ENCODE results near the gene PES1.

Gene PES1

DNA sequence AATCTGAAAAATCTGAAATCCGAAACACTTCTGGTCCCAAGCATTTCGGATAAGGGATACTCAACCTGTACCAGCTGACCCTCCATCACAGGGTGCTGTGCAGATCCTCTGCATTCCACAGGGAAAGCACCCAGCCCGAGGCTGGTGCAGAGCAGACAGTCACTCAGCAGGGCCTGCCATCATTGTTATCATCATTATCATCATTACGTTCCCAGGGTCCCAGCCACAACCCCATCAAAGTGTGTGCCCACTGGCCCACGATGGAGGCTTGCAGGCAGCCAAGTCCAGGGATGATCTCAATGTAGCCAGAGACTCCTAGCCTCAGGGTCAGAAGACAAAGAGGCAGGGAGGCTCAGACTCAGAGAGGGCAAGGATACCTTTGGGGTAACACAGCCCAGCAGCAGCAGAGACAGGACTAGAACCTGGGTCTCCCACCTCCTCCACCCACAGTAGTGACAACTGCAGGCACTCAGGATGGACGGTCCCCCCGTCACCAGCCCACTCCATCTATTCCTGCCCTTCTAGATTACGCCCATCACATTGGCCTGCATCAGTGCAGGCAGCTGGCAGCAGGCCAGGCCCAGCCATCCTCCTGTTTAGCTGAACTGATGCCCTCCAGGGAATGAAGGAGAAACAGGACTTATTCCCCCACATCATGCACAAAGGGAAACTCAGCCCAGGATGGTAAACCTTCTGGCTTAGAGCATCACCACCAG, 27.5 kb downstream of the PES1 start:
- Histone ChIP-seq H3K4me2 (ENCODE audit: low read depth, low read length, poor library complexity, severe bottlenecking) (no peak overlapping the region), H2AFZ (ENCODE audit: low read length) (no peak overlapping the region), H3F3A (ENCODE audit: low read depth) (no peaks in the 10 kb centered on the region), H3K27me3 (ENCODE audit: insufficient read depth, low read length, poor library complexity, severe bottlenecking) (no peaks in the 10 kb centered on the region), H3K9ac (ENCODE audit: low read depth, low read length, poor library complexity, severe bottlenecking) (no peak overlapping the region), H3K36me3 (ENCODE audit: insufficient read depth, low read length) (no peaks in the 10 kb centered on the region), H3K4me1 (ENCODE audit: insufficient read depth, low read length, poor library complexity, severe bottlenecking) (no peaks in the 10 kb centered on the region), H4K20me1 (ENCODE audit: insufficient read depth, low read length, poor library complexity, severe bottlenecking) (no peaks in the 10 kb centered on the region), H3K9me3 (ENCODE audit: insufficient read depth, low read depth, low read length) (no peaks in the 10 kb centered on the region), H3K79me2 (ENCODE audit: insufficient read depth, low read length) (no peaks in the 10 kb centered on the region), H3K4me3 (ENCODE audit: low read length, poor library complexity, severe bottlenecking) (no peak overlapping the region), H3K9me2 (replicated peaks; ENCODE audit: low read depth, low read length) (no peaks in the 10 kb centered on the region)
- TF ChIP-seq, protein P1, sequence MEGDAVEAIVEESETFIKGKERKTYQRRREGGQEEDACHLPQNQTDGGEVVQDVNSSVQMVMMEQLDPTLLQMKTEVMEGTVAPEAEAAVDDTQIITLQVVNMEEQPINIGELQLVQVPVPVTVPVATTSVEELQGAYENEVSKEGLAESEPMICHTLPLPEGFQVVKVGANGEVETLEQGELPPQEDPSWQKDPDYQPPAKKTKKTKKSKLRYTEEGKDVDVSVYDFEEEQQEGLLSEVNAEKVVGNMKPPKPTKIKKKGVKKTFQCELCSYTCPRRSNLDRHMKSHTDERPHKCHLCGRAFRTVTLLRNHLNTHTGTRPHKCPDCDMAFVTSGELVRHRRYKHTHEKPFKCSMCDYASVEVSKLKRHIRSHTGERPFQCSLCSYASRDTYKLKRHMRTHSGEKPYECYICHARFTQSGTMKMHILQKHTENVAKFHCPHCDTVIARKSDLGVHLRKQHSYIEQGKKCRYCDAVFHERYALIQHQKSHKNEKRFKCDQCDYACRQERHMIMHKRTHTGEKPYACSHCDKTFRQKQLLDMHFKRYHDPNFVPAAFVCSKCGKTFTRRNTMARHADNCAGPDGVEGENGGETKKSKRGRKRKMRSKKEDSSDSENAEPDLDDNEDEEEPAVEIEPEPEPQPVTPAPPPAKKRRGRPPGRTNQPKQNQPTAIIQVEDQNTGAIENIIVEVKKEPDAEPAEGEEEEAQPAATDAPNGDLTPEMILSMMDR (conservative IDR thresholded peaks at IDR 0.05; ENCODE audit: low read length): no peak
- TF ChIP-seq EZH2phosphoT487 (IDR thresholded peaks at IDR 0.05; ENCODE audit: borderline replicate concordance): no peak

DNA sequence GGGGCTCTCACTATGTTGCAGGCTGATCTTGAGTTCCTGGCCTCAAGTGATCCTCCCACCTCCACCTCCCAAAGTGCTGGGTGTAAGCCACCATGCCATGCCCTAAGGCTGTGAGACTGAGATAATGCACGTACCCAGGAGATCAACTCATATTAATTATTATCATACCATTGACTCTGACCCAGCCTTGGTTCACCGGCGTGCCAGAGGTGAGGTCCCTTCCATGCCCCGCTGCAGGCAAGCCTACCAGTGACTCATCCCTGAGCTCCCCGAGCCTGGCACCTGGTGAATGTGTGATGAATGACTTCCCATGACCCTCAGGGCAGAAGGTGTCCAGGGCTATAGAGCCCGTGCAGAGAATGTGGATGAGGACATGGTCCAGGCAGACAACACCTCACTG, 29.3 kb downstream of the PES1 start:
- TF ChIP-seq, protein P1 (conservative IDR thresholded peaks at IDR 0.05; ENCODE audit: low read length): no peak
- TF ChIP-seq EZH2phosphoT487 (IDR thresholded peaks at IDR 0.05; ENCODE audit: borderline replicate concordance): no peak
- H4K20me1 ChIP-seq (ENCODE audit: insufficient read depth, low read length, poor library complexity, severe bottlenecking): no peaks in the 10 kb centered on the region
- no peaks in the 10 kb centered on the region for H3F3A ChIP-seq (ENCODE audit: low read depth)
- no peaks in the 10 kb centered on the region for H3K36me3 ChIP-seq (ENCODE audit: insufficient read depth, low read length)
- no peaks in the 10 kb centered on the region for H3K27me3 ChIP-seq (ENCODE audit: insufficient read depth, low read length, poor library complexity, severe bottlenecking)
- no peaks in the 10 kb centered on the region for H3K9me2 ChIP-seq (replicated peaks; ENCODE audit: low read depth, low read length)
- no peaks in the 10 kb centered on the region for H3K79me2 ChIP-seq (ENCODE audit: insufficient read depth, low read length)
- H3K9me3 ChIP-seq (ENCODE audit: insufficient read depth, low read depth, low read length): no peaks in the 10 kb centered on the region
- no peak overlapping the region for H2AFZ ChIP-seq (ENCODE audit: low read length)
- no peak overlapping the region for H3K4me2 ChIP-seq (ENCODE audit: low read depth, low read length, poor library complexity, severe bottlenecking)
- no peak overlapping the region for H3K9ac ChIP-seq (ENCODE audit: low read depth, low read length, poor library complexity, severe bottlenecking)
- H3K4me3 ChIP-seq (ENCODE audit: low read length, poor library complexity, severe bottlenecking): no peak overlapping the region
- H3K4me1 ChIP-seq (ENCODE audit: insufficient read depth, low read length, poor library complexity, severe bottlenecking): no peaks in the 10 kb centered on the region

DNA sequence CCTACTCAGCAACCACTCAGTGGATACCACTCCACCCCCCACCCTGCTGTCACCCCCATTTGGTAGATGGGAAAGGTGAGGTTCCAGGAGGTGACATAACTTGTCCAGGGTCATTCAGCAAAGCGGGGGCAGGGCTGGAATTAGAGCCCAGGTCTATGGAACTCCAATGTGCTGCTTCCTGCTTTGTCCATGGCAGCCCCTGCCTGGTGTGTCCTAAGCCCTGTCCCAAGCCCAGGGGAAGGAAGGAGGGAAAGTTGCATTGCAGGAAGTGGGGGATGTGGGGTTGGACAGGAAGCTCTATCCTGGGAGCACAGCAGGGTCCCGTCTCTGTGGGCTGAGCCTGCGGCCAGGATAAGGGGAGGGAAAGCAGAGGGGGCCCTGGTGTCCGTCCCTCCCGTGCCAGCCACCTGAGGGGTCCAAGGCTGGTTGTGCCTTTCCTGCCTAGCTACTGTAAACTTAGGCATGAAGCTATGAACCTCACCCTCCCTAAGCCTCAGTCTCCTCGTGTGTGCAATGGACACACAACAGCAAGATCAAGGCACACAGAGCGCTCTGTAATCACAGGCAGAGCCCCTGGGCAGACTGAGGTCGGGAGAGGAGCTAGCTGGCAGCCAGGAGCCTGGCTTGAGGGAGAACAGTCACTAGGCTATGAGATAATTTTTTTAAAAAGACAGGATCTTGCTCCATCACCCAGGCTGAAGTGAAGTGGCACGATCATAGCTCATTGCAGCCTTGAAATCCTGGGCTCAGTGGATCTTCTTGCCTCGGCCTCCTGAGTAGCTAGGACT, 30.1 kb downstream of the PES1 start:
- TF ChIP-seq, protein P1 (conservative IDR thresholded peaks at IDR 0.05; ENCODE audit: low read length): no peak
- no peak for TF ChIP-seq EZH2phosphoT487 (IDR thresholded peaks at IDR 0.05; ENCODE audit: borderline replicate concordance)
- H3K27me3 ChIP-seq (ENCODE audit: insufficient read depth, low read length, poor library complexity, severe bottlenecking): no peaks in the 10 kb centered on the region
- no peak overlapping the region for H2AFZ ChIP-seq (ENCODE audit: low read length)
- H3K9ac ChIP-seq (ENCODE audit: low read depth, low read length, poor library complexity, severe bottlenecking): no peak overlapping the region
- no peaks in the 10 kb centered on the region for H3K4me1 ChIP-seq (ENCODE audit: insufficient read depth, low read length, poor library complexity, severe bottlenecking)
- H3K4me3 ChIP-seq (ENCODE audit: low read length, poor library complexity, severe bottlenecking): no peak overlapping the region
- no peaks in the 10 kb centered on the region for H3K79me2 ChIP-seq (ENCODE audit: insufficient read depth, low read length)
- no peaks in the 10 kb centered on the region for H4K20me1 ChIP-seq (ENCODE audit: insufficient read depth, low read length, poor library complexity, severe bottlenecking)
- no peaks in the 10 kb centered on the region for H3K36me3 ChIP-seq (ENCODE audit: insufficient read depth, low read length)
- no peaks in the 10 kb centered on the region for H3F3A ChIP-seq (ENCODE audit: low read depth)
- no peaks in the 10 kb centered on the region for H3K9me3 ChIP-seq (ENCODE audit: insufficient read depth, low read depth, low read length)
- H3K4me2 ChIP-seq (ENCODE audit: low read depth, low read length, poor library complexity, severe bottlenecking): no peak overlapping the region
- no peaks in the 10 kb centered on the region for H3K9me2 ChIP-seq (replicated peaks; ENCODE audit: low read depth, low read length)
